HG02840 (cell line): Measurements from ENCODE around the gene DPEP2.
"Not testable (repeated sequence)": the region's sequence is repeated elsewhere in the genome, so short reads cannot be mapped to it uniquely, and the experiment has no call there.

Experiments
- ATAC-seq: cut with Tn5 transposase; IDR thresholded peaks from one replicate; pipeline ENCODE4 v1.9.1; 2021; ENCODE audit warnings: mild to moderate bottlenecking, moderate library complexity, moderate number of reproducible peaks; ENCODE audit not compliant: unreplicated experiment, low FRiP score

The DPEP2 gene

GRCh38 chr16:67939507-67940445 is 59.5 kb downstream of the DPEP2 start:
- no peak for ATAC-seq

GRCh38 chr16:67937713-67938112 is 61.6 kb downstream of the DPEP2 start:
- ATAC-seq, result not testable (repeated sequence)
